ENCODE data around the gene C19orf33.

Gene C19orf33

DNA sequence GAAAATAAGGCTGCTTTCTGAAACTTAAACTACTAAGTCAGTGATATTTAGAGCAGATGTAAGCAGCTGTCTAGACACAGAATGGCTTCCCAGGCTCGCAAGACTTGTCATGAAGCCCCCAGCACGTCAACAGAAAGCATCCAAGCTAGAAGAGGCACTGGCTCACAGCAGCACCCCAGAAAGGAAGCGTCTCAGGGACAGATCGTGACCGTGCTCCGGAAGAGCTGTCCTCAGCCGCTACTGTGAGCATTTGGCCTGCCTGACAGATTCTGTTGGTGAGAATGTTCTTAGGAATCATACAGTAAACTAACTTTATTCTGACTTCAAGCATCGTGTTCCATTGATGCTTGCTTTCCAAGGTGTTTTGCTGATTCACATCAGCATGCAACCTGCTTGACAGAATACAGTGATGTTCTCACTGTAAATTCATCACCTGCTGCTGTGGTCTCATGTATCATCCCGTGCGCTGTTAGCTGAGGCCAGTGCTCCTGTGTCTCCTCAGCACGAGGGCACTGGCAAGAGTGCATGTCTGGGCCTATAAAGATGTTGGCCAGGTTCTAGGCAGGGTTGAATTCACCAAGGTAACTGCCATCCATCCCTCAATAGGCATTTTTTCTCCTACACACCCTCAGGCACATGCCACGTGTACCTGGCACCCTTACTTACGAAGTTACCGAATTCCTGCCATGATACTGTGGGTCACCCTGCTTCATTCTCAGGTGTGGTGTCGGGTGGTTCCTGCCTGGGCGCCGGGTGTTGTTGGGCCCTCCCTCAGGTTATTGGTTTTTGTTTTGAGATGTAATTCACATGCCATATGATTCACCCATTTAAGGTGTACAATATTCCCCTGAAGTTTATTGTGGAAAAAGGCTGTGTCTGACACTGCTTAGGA is 23.8 kb upstream of the C19orf33 start:
- DNase-seq = no peak

DNA sequence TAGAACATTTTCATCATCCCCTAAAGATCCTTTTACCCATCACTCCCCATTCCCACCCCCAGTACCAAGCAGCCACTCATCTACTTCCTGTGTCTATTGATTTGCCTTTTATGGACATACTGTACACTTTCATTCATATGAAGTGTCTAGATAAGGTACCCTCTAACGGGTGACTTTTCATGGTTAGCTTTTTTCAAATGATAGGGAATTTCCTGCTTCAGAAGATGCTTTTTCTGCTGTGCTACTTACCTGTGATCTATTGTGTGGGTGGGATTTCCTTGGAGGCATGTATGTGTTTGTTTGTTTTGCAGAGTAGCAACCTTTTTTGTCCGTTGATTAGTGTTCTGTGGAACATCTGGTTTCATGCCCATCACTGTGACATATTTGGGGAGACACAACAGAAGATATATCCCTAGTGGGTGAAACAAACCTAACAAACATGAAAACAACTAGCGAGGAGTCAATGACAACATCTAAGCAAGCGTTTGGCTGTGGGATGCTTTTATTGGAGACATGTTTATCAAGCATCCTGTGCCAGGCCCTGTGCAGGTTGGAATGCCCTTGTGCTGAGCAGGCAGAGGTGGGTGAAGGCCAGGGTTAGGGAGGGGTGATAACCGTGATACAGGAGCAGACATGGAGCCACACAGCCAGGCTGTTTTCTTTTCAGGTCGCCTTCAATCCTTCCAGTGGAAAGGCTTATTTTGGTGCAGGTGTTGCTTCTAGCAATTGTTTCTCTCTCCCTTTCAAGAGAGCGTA is 22.1 kb upstream of the C19orf33 start:
- DNase-seq = no peak

DNA sequence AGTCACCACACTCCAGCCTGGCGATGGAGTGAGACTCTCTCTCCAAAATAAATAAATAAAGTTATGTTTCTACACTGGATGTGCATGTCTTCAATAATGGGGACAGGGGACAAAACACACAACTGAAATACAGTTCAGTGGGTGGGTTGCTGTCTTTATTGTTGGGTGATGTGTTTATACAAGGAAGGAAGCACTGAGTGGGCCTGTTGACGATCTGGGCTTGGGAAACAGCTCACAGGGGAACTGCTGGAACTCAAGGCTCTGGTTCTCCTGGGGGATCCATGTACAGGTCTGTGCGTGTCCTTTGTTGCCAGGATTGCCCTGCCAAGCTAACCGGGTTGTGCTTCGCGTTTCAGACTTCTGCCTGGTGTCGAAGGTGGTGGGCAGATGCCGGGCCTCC is 20.8 kb upstream of the C19orf33 start:
- DNase-seq = no peak

DNA sequence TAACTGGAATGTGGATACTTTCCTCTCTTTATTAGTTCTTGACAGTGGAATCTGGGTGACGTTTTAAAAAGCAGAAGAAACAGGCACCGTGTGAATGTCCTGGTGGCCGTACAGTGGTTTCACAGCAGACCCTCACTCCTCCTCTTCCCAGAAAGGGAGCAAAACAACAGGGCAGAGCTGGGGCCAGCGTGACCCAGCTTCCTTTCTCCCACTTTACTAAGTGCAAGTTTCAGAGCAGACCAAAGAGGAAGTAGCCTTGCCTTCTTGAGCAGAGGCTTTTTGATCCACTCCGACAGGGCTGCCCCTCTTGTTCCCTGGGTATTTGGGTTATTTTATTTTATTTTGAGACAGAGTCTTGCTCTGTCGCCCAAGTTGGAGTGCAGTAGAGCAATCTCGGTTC is 19.6 kb upstream of the C19orf33 start:
- DNase-seq = peak; percentile 29

DNA sequence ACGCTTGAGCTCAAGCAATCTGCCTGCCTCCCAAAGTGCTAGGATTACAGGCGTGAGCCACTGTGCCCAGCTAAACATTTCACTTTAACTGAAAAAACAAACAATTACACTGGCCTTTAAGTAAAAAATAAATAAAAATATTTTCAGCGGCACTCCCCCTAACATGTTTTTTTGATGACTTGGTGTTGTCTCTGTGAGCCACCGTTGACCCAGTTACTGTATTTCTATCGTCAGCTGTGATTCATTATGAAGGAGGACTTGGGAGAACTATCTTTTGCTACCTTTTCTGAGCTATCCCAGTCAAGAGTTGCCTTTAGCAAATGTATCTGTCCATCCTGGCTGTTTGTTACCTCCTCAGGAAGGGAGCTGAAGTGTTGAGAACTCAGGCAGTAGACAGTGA is 18.5 kb upstream of the C19orf33 start:
- DNase-seq = no peak

DNA sequence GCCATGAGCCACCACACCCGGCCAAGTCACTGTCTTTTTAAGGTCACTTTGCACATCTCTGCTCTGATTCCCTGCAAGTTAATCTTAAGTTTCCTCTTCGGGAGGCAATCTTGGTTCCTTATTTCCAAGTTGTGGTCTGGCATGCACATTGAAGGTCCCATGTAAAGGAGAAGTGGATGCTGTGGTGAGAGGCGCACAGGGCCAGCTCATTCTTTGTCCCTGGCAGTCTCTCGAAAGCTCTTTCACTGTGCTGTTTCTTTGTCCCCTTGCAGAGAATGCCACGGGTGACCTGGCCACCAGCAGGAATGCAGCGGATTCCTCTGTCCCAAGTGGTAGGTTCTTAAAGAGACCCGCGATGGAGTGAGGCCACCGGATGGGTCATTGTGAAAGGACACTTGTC is 16.4 kb upstream of the C19orf33 start:
- DNase-seq = no peak

DNA sequence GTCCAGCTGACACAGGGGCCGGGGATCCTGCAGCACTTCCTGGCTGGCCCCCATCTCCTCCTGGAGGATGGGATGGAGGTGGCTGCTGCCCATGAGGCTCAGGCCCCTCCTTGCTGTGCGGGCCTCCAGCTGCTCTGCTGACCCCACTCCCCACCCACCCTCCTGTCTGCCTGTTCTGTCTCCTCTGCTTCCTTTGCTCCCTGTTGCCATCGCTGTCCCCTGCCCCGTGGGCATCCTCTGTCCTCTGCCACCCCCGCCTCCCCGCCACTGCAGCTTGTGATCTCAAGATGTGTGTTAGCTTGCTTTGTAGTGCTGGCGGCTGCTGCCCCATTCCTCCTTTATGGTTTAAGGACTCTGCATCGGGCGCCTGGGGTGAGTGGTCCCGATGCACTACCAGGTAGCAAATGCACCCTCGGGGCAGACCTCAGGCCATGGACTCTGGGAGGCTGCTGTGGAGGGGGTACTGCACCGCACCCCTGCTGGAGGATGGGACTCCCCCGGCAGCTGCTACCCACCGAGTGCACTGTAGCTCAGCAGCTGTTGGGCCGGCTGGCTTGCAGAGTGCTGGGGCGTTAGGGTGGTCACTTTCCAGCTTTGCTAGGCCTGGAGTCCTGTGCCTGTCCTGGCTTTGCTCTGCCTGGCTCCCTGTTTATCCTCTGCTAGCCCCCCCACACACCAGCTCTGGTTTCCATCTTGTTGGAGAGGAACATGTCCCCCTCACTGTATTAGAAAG is 15.8 kb upstream of the C19orf33 start:
- no peak for DNase-seq

DNA sequence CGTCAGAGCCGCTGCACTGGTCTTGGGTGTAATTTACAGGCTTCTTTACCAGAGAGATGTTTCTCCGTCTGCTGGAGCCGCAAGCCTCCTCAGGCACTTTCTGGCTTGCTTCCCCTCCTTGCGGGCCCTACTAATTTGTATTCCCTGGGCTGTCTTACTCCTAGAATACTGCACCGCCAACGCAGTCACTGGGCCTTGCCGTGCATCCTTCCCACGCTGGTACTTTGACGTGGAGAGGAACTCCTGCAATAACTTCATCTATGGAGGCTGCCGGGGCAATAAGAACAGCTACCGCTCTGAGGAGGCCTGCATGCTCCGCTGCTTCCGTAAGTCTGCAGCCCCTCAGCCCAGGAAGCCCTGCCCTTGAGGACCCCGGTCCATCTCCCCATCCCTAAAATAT is 14.1 kb upstream of the C19orf33 start:
- no peak for DNase-seq

DNA sequence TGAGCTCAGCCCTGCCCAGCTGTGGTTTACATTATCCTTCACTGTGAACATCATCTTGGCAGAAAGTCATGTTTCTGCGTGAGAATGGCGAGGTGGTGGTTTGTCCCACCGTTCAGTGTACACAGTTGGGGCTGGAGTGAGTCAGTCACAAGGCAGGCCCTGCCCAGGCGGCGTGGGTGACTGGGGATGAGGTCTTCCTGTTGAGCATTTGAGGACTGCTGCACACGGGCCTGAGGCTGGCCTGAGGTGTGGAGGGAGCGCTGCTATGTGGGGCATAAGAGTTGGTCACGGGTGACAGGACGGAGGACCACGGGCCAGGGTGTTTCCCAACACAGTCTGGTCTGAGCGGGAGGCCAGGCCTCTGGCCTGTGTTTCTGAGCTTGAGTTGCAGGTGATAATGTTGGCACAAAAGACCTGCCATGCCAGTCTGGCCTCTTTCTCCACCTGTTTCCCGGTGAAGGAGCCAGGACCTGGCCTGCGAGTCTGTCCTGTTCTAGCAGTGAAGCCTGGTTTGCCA is 13.4 kb upstream of the C19orf33 start:
- DNase-seq = no peak

DNA sequence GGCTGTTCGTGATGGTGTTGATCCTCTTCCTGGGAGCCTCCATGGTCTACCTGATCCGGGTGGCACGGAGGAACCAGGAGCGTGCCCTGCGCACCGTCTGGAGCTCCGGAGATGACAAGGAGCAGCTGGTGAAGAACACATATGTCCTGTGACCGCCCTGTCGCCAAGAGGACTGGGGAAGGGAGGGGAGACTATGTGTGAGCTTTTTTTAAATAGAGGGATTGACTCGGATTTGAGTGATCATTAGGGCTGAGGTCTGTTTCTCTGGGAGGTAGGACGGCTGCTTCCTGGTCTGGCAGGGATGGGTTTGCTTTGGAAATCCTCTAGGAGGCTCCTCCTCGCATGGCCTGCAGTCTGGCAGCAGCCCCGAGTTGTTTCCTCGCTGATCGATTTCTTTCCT is 12.2 kb upstream of the C19orf33 start:
- no peak for DNase-seq

DNA sequence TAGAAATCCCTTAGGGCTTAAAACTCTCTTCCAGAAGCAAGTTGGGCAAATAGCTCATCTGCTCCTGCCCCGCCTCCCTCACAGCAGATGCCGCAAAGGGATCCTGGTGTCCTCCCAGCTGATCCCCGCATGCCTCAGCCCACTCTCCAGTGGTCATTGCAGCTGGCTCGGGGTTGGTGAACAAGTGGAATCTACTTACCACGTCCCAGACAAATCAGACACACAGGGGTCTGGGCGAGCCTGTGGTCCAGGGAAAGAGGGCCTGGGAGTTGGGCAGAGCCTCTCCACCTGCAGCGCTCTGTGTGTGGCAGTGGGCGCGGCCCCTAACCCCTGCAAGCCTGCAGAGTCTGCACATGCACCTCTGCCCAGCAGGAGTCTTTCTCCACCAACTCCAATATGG is 10.8 kb upstream of the C19orf33 start:
- DNase-seq = no peak

DNA sequence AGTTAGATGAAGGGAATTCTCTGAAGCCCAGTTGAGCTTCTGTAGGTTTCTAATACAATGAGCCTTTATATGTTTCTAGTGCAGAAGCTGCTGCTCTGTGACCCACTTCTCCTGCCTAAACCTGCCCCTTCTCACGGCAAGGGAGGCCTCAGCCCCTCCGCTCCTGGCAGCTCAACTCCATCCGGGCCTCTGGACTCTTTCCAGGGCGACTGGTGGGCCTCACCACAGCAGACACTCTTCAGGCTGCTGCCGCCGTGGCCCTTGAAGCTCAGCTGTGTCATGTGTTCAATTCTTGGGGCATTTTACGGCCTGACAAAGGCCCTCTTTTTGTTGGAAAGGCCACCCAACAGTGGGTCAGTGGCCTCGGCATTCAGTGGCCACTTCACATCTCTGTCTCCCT is 10.0 kb upstream of the C19orf33 start:
- no peak for DNase-seq

DNA sequence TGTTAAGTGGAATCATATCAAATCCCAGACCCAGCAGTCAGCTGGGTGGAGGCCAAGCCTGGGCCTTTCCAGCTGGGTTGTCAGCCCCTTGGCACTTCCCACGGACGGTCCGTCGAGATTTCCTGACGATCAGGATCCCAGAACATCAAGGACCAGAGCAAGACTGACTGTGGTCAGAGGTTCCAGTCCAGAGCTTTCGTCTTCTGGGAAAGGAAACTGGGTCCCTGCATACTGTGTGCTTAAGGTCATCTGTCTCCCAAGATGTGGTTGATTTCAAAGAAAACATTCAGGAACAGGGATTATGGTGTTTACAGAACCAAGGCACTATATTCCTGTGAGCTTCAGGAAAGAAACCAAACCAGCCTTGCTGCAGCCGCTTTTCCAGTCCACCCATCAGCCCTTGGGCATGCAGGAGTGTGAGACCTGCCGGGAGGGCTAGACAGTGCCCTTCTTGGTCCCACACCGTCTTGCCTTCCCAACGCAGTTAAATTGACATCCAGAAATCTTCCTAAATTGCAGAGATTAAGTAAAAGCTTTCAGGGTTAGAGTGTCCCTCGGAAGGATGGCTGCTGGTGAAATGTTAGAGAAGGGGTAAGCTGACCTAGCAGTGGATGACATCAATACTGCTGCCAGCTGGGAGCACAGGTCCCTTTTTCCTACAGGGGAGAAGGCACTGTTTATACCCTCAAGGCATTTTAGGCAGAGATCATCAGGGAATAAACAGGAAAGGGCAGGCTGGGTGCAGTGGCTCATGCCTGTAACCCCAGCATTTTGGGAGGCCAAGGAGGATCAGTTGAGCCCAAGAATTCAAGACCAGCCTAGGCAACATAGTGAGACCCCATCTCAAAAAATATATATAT is 5.0 kb upstream of the C19orf33 start:
- DNase-seq = no peak

DNA sequence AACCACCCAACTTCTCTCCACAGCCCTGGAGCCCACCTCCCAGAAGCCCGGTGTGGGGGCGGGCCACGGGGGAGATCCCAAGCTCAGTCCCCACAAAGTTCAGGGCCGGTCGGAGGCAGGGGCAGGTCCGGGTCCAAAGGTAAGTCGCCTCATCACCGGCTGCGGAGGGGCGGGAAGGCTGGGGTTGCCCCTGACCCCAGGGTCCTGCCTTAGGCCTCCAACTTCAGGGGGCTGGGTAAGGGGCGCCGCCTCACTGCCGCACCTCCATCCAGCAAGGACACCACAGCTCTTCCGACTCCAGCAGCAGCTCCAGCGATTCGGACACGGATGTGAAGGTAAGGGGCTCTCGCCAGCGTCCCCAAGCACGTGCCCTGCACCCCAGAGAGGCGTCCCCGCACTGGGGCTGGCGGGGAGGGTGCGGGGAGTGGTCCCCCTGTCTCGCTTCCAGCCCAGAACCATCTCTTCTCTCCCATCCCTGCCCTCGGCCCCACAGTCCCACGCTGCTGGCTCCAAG is 358 bp downstream of the C19orf33 start:
- no peak for DNase-seq

DNA sequence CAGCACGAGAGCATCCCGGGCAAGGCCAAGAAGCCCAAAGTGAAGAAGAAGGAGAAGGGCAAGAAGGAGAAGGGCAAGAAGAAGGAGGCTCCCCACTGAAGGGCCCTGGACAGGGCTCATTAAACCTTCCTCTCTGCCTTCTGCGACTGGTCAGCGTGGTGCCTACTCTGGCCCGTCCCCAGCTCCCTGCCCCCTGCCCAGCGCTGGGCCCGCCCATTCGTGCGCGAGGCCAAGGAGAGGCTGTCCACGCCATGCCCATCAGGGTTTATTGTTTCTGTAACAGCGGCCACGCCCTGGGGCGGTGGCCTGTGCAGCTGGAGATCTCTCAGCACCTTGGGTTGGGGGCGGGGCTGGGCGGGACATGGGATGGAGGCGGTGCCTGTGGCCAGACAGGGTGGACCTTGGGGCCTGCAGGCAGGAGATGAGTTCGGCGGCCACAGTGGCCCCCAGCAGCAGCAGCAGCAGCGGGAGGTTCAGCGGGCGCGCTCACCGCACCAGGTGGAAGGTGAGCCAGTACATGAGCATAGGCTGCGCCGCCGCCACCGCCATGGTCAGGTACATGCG is 897 bp downstream of the C19orf33 start:
- DNase-seq = no peak

DNA sequence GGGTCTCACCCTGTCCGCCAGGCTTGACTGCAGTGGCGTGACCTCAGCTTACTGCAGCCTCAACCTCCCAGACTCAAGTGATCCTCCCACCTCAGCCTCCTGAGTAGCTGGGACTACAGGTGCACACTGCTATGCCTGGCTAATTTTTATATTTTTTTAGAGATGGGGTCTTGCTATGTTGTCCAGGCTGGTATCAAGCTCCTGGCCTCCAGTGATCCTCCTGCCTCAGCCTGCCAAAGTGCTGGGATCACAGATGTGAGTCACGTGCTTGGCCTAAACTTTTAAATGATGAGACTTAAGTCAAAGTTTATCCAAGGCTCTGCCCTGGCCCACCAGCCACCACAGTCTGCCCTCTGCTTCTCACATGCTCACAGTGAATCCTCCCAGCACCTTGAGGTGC is 2.2 kb downstream of the C19orf33 start:
- DNase-seq = no peak

DNA sequence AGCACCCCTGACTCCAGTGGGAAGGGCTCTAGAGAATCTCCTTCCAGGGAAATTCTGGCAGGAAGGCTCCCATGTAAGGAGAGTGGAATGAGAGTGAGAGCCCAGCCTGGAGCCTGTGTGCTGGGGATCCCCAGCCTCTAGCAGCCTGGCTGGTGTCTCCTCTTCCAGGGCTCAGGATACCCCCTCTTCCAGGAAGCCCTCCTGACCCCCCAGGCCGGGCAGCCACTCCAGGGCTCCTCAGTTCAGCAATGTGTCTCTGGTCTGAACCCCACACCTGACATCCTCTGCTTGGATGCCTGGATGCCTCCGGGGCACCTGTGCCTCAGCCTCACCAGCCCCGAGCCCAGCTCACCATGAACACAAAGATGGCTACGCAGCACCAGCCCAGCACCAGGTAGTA is 3.0 kb downstream of the C19orf33 start:
- no peak for DNase-seq

DNA sequence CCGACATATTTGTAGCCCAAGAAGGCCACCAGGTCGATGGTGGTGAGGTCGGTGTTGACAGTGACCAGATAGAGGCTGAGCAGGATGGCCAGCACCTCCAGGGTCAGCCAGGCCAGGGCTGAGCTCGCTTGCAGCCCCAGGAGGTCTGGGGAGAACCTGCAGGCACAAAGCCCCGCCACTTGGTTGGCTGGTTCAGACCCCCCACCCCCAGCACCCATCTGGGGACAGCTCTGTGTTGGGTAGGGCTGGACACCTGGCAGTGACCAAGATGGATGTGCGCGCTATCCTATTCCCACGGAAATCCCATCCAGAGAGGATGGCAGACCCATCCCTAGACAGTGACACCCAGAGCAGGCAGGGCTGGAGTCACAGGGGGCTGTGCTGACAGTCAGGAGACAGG is 3.5 kb downstream of the C19orf33 start:
- DNase-seq = no peak

DNA sequence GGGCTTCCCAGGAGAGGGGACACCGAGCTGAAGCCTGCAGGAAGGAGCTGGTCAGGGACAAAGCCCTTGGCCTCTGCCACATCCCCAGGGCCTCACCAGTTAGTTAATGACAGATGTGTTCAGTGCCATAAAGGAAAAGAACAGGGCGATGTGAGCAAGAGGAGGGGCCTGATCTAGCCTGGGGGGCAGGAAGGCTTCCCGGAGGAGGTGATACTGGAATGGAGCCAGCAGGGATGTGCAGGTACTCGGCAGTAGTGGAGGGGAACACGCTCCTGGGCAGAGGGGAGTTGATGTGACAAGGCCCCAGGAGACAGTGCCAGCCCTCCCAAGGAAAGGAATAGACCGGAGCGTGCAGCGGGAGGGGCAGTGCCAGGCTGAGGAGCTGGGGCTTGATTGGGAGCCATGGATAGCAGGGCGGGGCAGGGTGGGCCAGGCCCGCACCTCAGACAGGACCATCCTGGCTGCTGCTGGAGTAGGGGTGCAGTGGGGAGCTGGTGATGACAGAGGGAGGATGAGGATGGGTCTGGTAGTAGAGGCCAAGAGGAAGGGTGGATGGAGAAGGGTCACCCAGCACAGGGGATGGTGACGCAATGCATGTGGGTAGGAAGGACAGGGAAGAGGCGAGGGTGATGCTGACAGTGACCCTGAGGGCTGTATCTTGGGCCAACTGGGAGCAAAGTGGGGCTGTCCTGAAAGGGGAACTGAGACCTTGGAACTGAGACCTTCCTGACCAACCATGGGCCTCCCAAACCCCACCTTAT is 4.1 kb downstream of the C19orf33 start:
- no peak for DNase-seq

DNA sequence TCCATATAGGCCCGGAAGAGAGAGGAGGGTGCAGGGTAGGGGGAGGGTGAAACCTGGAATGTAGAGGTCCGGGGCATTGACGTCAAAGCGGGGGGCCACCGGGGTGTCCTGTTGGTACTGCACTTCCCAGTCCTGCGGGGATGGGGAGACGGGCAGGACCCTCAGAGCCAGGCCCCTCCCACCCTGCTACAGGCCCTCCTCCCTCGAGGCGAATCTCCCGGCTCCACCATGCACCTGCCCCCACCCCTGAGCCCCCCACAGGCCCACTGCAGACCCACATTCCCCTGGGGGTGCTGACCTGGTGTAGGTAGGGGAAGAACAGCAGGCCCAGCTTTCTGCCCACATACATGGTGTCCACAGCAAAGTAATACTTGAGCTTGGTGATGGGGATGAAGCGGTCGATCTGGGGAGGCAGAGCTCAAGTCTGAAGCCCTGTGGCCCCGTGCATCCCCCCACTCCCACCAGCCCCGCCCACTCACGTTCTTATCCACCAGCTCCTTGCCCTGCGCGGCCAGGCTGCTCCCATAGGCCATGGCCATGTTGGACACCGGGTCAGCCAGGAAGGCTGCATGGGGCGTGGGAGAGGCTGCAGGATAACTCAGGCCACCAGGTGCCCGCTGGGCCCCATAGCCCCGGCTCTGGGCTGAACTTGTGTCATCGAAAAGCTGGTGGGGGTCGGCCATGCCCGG is 5.0 kb downstream of the C19orf33 start:
- no peak for DNase-seq
